SU-DHL-6 (cell line): ENCODE results near the gene AADACL3.

Experiments used
- EZH2phosphoT487 ChIP-seq: fragments of 200-600 bp; sonication (generic), shearing (Covaris generic); conservative IDR thresholded peaks from 2 replicates; pipeline ENCODE4 v1.6.1; 2018; ENCODE audit warnings: mild to moderate bottlenecking, antibody characterized with exemption, low read length, moderate library complexity, mixed read lengths
- TF ChIP-seq, protein P1 (sequence below): fragments of 200-600 bp; sonication (generic); IDR thresholded peaks from one replicate; pipeline ENCODE4 v1.5.1; 2017; ENCODE audit warnings: antibody characterized with exemption, mild to moderate bottlenecking, low read length, moderate library complexity; ENCODE audit not compliant: insufficient read depth, poor library complexity, severe bottlenecking

DNA sequence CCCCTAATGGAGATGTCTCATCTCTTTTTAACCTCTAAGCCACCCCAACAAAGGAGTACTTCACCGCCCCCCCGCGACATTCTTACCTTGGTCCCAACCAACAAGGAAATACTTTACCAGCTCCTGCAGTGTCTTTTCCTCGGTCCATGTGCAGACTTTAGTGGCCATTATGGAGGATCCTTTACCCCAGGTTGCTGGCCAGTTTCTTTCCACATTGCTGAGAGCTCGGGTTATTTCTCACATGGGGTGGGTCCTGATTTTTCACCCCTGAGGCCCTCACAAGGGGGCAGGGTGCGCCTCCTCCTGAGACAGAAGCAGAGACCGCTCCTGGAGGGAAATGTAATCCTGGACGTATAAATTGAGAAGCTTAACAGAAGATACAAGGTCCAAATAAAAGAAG, 3.0 kb upstream of the AADACL3 start:
- TF ChIP-seq, protein P1, sequence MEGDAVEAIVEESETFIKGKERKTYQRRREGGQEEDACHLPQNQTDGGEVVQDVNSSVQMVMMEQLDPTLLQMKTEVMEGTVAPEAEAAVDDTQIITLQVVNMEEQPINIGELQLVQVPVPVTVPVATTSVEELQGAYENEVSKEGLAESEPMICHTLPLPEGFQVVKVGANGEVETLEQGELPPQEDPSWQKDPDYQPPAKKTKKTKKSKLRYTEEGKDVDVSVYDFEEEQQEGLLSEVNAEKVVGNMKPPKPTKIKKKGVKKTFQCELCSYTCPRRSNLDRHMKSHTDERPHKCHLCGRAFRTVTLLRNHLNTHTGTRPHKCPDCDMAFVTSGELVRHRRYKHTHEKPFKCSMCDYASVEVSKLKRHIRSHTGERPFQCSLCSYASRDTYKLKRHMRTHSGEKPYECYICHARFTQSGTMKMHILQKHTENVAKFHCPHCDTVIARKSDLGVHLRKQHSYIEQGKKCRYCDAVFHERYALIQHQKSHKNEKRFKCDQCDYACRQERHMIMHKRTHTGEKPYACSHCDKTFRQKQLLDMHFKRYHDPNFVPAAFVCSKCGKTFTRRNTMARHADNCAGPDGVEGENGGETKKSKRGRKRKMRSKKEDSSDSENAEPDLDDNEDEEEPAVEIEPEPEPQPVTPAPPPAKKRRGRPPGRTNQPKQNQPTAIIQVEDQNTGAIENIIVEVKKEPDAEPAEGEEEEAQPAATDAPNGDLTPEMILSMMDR: no peak
- TF ChIP-seq EZH2phosphoT487: no peak
